GM12878 (cell line): ENCODE measurements around the gene TMPRSS11F. TPM values are rescaled to one million over a fixed set of nuclear protein-coding genes. Genes with fewer than 3 reads are reported as not detected.

Experiments used
- ATAC-seq: fragments of 200-7000 bp; cut with Tn5 transposase; 3 replicates; pipeline ENCODE4 v1.9.1; 2020; ENCODE audit warnings: mild to moderate bottlenecking, moderate library complexity
- BruUV-seq: library from RNA; stranded (reverse); fragments of 400-500 nt; replicated peaks from 2 replicates; lab custom pipeline; 2021; lab: Mats Ljungman, UMichigan
- CTCF ChIA-PET: fragments of 300-600 bp; sonication (Branson Sonifier 250); formaldehyde crosslinking; extraction: SDS; loops from one replicate; lab custom pipeline; 2021; ENCODE audit warnings: inconsistent platforms; lab: Yijun Ruan, JAX
- POLR2A ChIA-PET: fragments of 350-600 bp; formaldehyde crosslinking; extraction: SDS; loops from one replicate; lab custom pipeline; 2021; ENCODE audit warnings: inconsistent platforms; lab: Charles Lee
- RAD21 ChIA-PET: fragments of 300-600 bp; sonication (Branson Sonifier 250); formaldehyde crosslinking; loops from one replicate; lab custom pipeline; 2023; ENCODE audit warnings: antibody characterized with exemption; ENCODE audit not compliant: unreplicated experiment; lab: Charles Lee
- SMC1A ChIA-PET: fragments of 300-600 bp; sonication (Branson Sonifier 250); formaldehyde crosslinking; loops from one replicate; lab custom pipeline; 2023; ENCODE audit not compliant: unreplicated experiment, uncharacterized antibody; lab: Charles Lee
- DNase-seq: peaks from one replicate; pipeline ENCODE4 v3.0.0-alpha.2; 2011; ENCODE audit warnings: low read depth, low spot score
- FAIRE-seq: peaks from 3 replicates; lab custom pipeline; 2011; peaks lifted over from hg19 to GRCh38; lab: Jason Lieb, UNC
- H2AFZ ChIP-seq: 2 replicates; pipeline ENCODE4 v1.6.0; 2011; ENCODE audit warnings: low read depth, low read length, control low read depth; ENCODE audit not compliant: control insufficient read depth
- H3K27ac ChIP-seq: 2 replicates; pipeline ENCODE4 v1.5.1; 2011; ENCODE audit warnings: control low read depth; ENCODE audit not compliant: control insufficient read depth, insufficient read depth
- H3K27me3 ChIP-seq, 2 experiments: replicated peaks in 1 of 2; 2 replicates each; pipeline versions ENCODE4 v1.6.0 to v1.6.1; 2011; ENCODE audit warnings: low read length in 1 of 2; ENCODE audit not compliant: control insufficient read depth in 2 of 2, insufficient read depth in 2 of 2
- H3K36me3 ChIP-seq, 2 experiments: 2 replicates each; pipeline ENCODE4 v1.5.1; 2011; ENCODE audit warnings: low read length in 1 of 2; ENCODE audit not compliant: control insufficient read depth in 2 of 2, insufficient read depth in 2 of 2
- H3K4me1 ChIP-seq: 2 replicates; pipeline ENCODE4 v1.6.1; 2011; ENCODE audit warnings: mild to moderate bottlenecking, low read length, moderate library complexity, mixed read lengths; ENCODE audit not compliant: control insufficient read depth, insufficient read depth
- H3K4me2 ChIP-seq: 2 replicates; pipeline ENCODE4 v1.6.0; 2011; ENCODE audit warnings: control low read depth; ENCODE audit not compliant: control insufficient read depth, insufficient read depth
- H3K4me3 ChIP-seq: fragments of 200-600 bp; sonication (generic); 2 replicates; pipeline ENCODE4 v1.5.1; 2016
- H3K79me2 ChIP-seq: 2 replicates; pipeline ENCODE4 v1.6.0; 2011; ENCODE audit warnings: low read length; ENCODE audit not compliant: control insufficient read depth, insufficient read depth
- H3K9ac ChIP-seq: 2 replicates; pipeline ENCODE4 v1.8.0; 2011; ENCODE audit warnings: low read length, control low read depth, mixed read lengths; ENCODE audit not compliant: control insufficient read depth, insufficient read depth
- H3K9me3 ChIP-seq: replicated peaks from 3 replicates; pipeline ENCODE4 v1.5.1; 2011; ENCODE audit warnings: mild to moderate bottlenecking, low read length; ENCODE audit not compliant: control insufficient read depth, insufficient read depth
- H4K20me1 ChIP-seq: 2 replicates; pipeline ENCODE4 v1.6.0; 2011; ENCODE audit not compliant: control insufficient read depth, insufficient read depth
- CHD2 ChIP-seq: IDR thresholded peaks from 2 replicates; pipeline ENCODE4 v1.6.1; 2011; ENCODE audit warnings: low read depth, low read length, improper control_type of control experiment, borderline replicate concordance
- DPF2 ChIP-seq: fragments of 450-650 bp; IDR thresholded peaks from 2 replicates; pipeline ENCODE4 v1.6.1; 2017; ENCODE audit warnings: mild to moderate bottlenecking
- ELK1 ChIP-seq: IDR thresholded peaks from 2 replicates; pipeline ENCODE4 v1.6.1; 2012; ENCODE audit warnings: low read depth, low read length, improper control_type of control experiment
- KAT2A ChIP-seq: conservative IDR thresholded peaks from 2 replicates; pipeline ENCODE4 v1.6.1; 2011; ENCODE audit warnings: low read depth, low read length; ENCODE audit not compliant: control insufficient read depth
- MTA2 ChIP-seq: fragments of 450-650 bp; IDR thresholded peaks from 2 replicates; pipeline ENCODE4 v1.6.1; 2016; ENCODE audit warnings: low read depth, mild to moderate bottlenecking, moderate library complexity
- MYC ChIP-seq: IDR thresholded peaks from 2 replicates; pipeline ENCODE4 v1.6.1; 2011; ENCODE audit warnings: mild to moderate bottlenecking, low read length, moderate library complexity, inconsistent platforms; ENCODE audit not compliant: insufficient read depth, insufficient replicate concordance, insufficient read length, severe bottlenecking
- NR2C1 ChIP-seq: fragments of 450-650 bp; IDR thresholded peaks from 2 replicates; pipeline ENCODE4 v1.6.1; 2017; ENCODE audit warnings: antibody characterized with exemption, mild to moderate bottlenecking, moderate library complexity
- RAD51 ChIP-seq: fragments of 450-650 bp; IDR thresholded peaks from 2 replicates; pipeline ENCODE4 v1.6.1; 2016; ENCODE audit warnings: moderate library complexity, mild to moderate bottlenecking, inconsistent platforms
- RELB ChIP-seq: fragments of 450-650 bp; IDR thresholded peaks from 2 replicates; pipeline ENCODE4 v1.6.1; 2017; ENCODE audit warnings: low read depth, mild to moderate bottlenecking, moderate library complexity
- SIN3A ChIP-seq: IDR thresholded peaks from 2 replicates; pipeline ENCODE4 v1.6.1; 2012; ENCODE audit warnings: low read depth, low read length, improper control_type of control experiment
- SIX5 ChIP-seq: IDR thresholded peaks from 2 replicates; pipeline ENCODE4 v1.6.1; 2011; ENCODE audit warnings: mild to moderate bottlenecking, low read depth, low read length, moderate library complexity; ENCODE audit not compliant: severe bottlenecking
- SREBF1 ChIP-seq: IDR thresholded peaks from 2 replicates; pipeline ENCODE4 v1.6.1; 2012; ENCODE audit warnings: mild to moderate bottlenecking, low read length
- SRF ChIP-seq, 2 experiments: IDR thresholded peaks; 2 replicates each; pipeline ENCODE4 v1.6.1; 2011; ENCODE audit warnings: low read depth in 2 of 2, low read length in 2 of 2, mild to moderate bottlenecking in 1 of 2, moderate library complexity in 1 of 2
- USF2 ChIP-seq: IDR thresholded peaks from 2 replicates; pipeline ENCODE4 v1.6.1; 2011; ENCODE audit warnings: low read depth, low read length, improper control_type of control experiment, borderline replicate concordance
- ZNF274 ChIP-seq: IDR thresholded peaks from one replicate; pipeline ENCODE4 v1.8.0; 2011; ENCODE audit not compliant: insufficient read length, insufficient read depth
- ZZZ3 ChIP-seq: IDR thresholded peaks from 2 replicates; pipeline ENCODE4 v1.6.1; 2011; ENCODE audit warnings: low read depth; ENCODE audit not compliant: control insufficient read depth, insufficient read length
- WGBS: methylation state at CpG from one replicate; pipeline ENCODE4 v1.1.6; 2016; ENCODE audit warnings: low lambda C conversion rate; ENCODE audit not compliant: insufficient replicate concordance, insufficient coverage; ENCODE audit errors: missing lambda C conversion rate; 5-methylcytosine and 5-hydroxymethylcytosine counted together
- in situ Hi-C: fragments of 300-500 bp; cut with MboI; formaldehyde crosslinking; loops from 9 replicates; pipeline ENCODE4 v1.14.3; 2018; ENCODE audit warnings: mixed read lengths
- intact Hi-C: fragments of 100-400 bp; cut with micrococcal nuclease; formaldehyde crosslinking; loops from one replicate; pipeline ENCODE4 v1.14.2; 2022; ENCODE audit not compliant: unreplicated experiment
- polyA plus RNA-seq, 11 experiments: library from polyadenylated mRNA; depleted of rRNA in 4 of 11; unstranded in 6 of 11; stranded (reverse) in 5 of 11; fragments of >200 nt; fragmentation: Nextera tagmentation in 4 of 11; fragmentation: Illumina TruSeq in 1 of 11; extraction: Ambion mirVana in 4 of 11; extraction: Trizol in 1 of 11; gene quantifications; 1 replicate in 1 of 11; 2 replicates in 10 of 11; pipeline versions ENCODE4 v1.2.1 to v1.2.3, GENCODE V29; 2011 to 2016; ENCODE audit warnings: inconsistent platforms in 2 of 11, missing spikeins in 2 of 11, low read depth in 1 of 11
- total RNA-seq, 4 experiments: library from RNA; depleted of rRNA in 3 of 4; stranded (reverse); fragments of >200 nt in 3 of 4; fragmentation: Illumina TruSeq in 1 of 4; extraction: Trizol in 1 of 4; gene quantifications; 2 replicates each; pipeline versions ENCODE4 v1.2.1 to v1.2.3, GENCODE V29; 2013 to 2021

Gene TMPRSS11F
- total and polyA plus RNA-seq, 10 of the 15 experiments (the other 5 are each of a cell fraction or from before 2014, with no cell fraction given): not detected

GRCh38 chr4:68124262-68124661 lies 5.4 kb downstream of the TMPRSS11F start:
- no TSS peak for BruUV-seq
- H3K27ac ChIP-seq: no peak overlapping the region
- no peaks in the 10 kb centered on the region for H4K20me1 ChIP-seq
- SMC1A ChIA-PET: no interaction called here
- ATAC-seq (no peak), FAIRE-seq (no peak), DNase-seq (no peak)
- CTCF ChIA-PET: no interaction called here
- H3K4me2 ChIP-seq: no peak overlapping the region
- intact Hi-C loops (no loop called here), in situ Hi-C loops (no loop called here)
- RAD21 ChIA-PET: no interaction called here
- H3K79me2 ChIP-seq: no peaks in the 10 kb centered on the region
- TF ChIP-seq SRF (IDR thresholded peaks at IDR 0.05; ENCODE audit: low read depth in 2 of 2, low read length in 2 of 2): no peak
- no peak for TF ChIP-seq MYC
- TF ChIP-seq DPF2: no peak
- H3K4me1 ChIP-seq: no peaks in the 10 kb centered on the region
- POLR2A ChIA-PET: interaction anchor here (0.6 kb wide), 1 partner anchor 16 kb away, joined by 3 read pairs; no protein-coding TSS in a partner anchor
- no peaks in the 10 kb centered on the region for H3K36me3 ChIP-seq
- H3K4me3 ChIP-seq: no peak overlapping the region
- H3K9ac ChIP-seq: no peak overlapping the region
- 68% methylated on average over 9 of the region's 9 CpGs for WGBS
- no peak overlapping the region for H2AFZ ChIP-seq
- no peaks in the 10 kb centered on the region for H3K27me3 ChIP-seq
- H3K9me3 ChIP-seq: no peaks in the 10 kb centered on the region

GRCh38 chr4:68123525-68123924 lies 6.1 kb downstream of the TMPRSS11F start:
- ATAC-seq (no peak), FAIRE-seq (no peak), DNase-seq (no peak)
- in situ Hi-C loops: no loop called here
- POLR2A ChIA-PET: no interaction called here
- H3K4me3 ChIP-seq: no peak overlapping the region
- H3K36me3 ChIP-seq: no peaks in the 10 kb centered on the region
- SMC1A ChIA-PET: no interaction called here
- TF ChIP-seq RAD51 (no peak), SREBF1 (no peak), CHD2 (no peak), RELB (no peak), ZZZ3 (no peak), MTA2 (no peak), KAT2A (no peak), ZNF274 (no peak), SIN3A (no peak), SIX5 (no peak), USF2 (no peak), NR2C1 (no peak), ELK1 (no peak)
- H3K4me2 ChIP-seq: no peak overlapping the region
- no peak overlapping the region for H2AFZ ChIP-seq
- RAD21 ChIA-PET: no interaction called here
- no TSS peak for BruUV-seq
- H3K79me2 ChIP-seq: no peaks in the 10 kb centered on the region
- CTCF ChIA-PET: no interaction called here
- H3K27ac ChIP-seq: no peak overlapping the region
- H4K20me1 ChIP-seq: no peaks in the 10 kb centered on the region
- no peak overlapping the region for H3K9ac ChIP-seq
- H3K4me1 ChIP-seq: no peaks in the 10 kb centered on the region
- intact Hi-C loops: no loop called here
- 5% methylated on average over 2 of the region's 2 CpGs for WGBS
- no peaks in the 10 kb centered on the region for H3K9me3 ChIP-seq
- H3K27me3 ChIP-seq: no peaks in the 10 kb centered on the region
